G401 (cell line): Measurements from ENCODE around the gene MED27. TPM values are rescaled to one million over a fixed set of nuclear protein-coding genes. Genes with fewer than 3 reads are reported as not detected.

Experiments used
- DNase-seq: peaks from one replicate; pipeline ENCODE4 v3.0.0-alpha.2; 2015; ENCODE audit warnings: low spot score
- in situ Hi-C: cut with HindIII; loops from 2 replicates; pipeline ENCODE4 v1.10.0; 2016; ENCODE audit warnings: low sequenced_read_pairs, mixed read lengths
- total RNA-seq: library from RNA; depleted of rRNA; stranded (reverse); fragments of >200 nt; shearing (Covaris generic); gene quantifications from 2 replicates; pipeline ENCODE4 v1.2.3, GENCODE V29; 2014

MED27 gene
- total RNA-seq, 1 experiment from 2014 or later: 46.7 TPM

- in situ Hi-C loops: no loop called here
- DNase-seq: no peak
These were observed 167.0 kb downstream of the MED27 start for GRCh38 chr9:131912671-131913070.

- no peak for DNase-seq
- in situ Hi-C loops: no loop called here
These were observed 167.6 kb downstream of the MED27 start for GRCh38 chr9:131912069-131912468.

GRCh38 chr9:131910572-131910971 is 169.1 kb downstream of the MED27 start:
- no peak for DNase-seq
- in situ Hi-C loops: no loop called here

- DNase-seq: no peak
- in situ Hi-C loops: no loop called here
These were observed 174.5 kb downstream of the MED27 start for GRCh38 chr9:131905144-131905543.

- no peak for DNase-seq
- in situ Hi-C loops: no loop called here
These were observed 180.1 kb downstream of the MED27 start for GRCh38 chr9:131899296-131900228.

- in situ Hi-C loops: no loop called here
These were observed 186.7 kb downstream of the MED27 start for GRCh38 chr9:131892902-131893500.

GRCh38 chr9:131892162-131892707 is 187.4 kb downstream of the MED27 start:
- in situ Hi-C loops: no loop called here
- DNase-seq: no peak

More at GRCh38 chr9:131892902-131893500, 186.7 kb downstream of the MED27 start:
- no peak for DNase-seq

- DNase-seq: no peak
- in situ Hi-C loops: no loop called here
These were observed 188.1 kb downstream of the MED27 start for GRCh38 chr9:131891598-131891997.

GRCh38 chr9:131889437-131890251 is 190.0 kb downstream of the MED27 start:
- in situ Hi-C loops: no loop called here
- peak; percentile 28 for DNase-seq

GRCh38 chr9:131888923-131889322 is 190.7 kb downstream of the MED27 start:
- in situ Hi-C loops: no loop called here
- no peak for DNase-seq

- in situ Hi-C loops: no loop called here
- no peak for DNase-seq
These were observed 192.0 kb downstream of the MED27 start for GRCh38 chr9:131887680-131888079.

- no peak for DNase-seq
- in situ Hi-C loops: no loop called here
These were observed 192.8 kb downstream of the MED27 start for GRCh38 chr9:131886826-131887225.

GRCh38 chr9:131885144-131885609 is 194.5 kb downstream of the MED27 start:
- in situ Hi-C loops: no loop called here
- DNase-seq: no peak

GRCh38 chr9:131884222-131884621 is 195.4 kb downstream of the MED27 start:
- DNase-seq: no peak
- in situ Hi-C loops: no loop called here

GRCh38 chr9:131880833-131881583 is 198.7 kb downstream of the MED27 start:
- DNase-seq: no peak
- in situ Hi-C loops: no loop called here

- no peak for DNase-seq
- in situ Hi-C loops: no loop called here
These were observed 199.8 kb downstream of the MED27 start for GRCh38 chr9:131879911-131880290.

GRCh38 chr9:131879181-131879910 is 200.3 kb downstream of the MED27 start:
- in situ Hi-C loops: no loop called here
- no peak for DNase-seq

- no peak for DNase-seq
- in situ Hi-C loops: no loop called here
These were observed 203.2 kb downstream of the MED27 start for GRCh38 chr9:131876486-131876885.
